Mesodermal cell (in vitro differentiated cells): ENCODE data around the gene FHOD1.

Source experiments
- H3K27ac ChIP-seq: 2 replicates; pipeline ENCODE4 v1.7.0; 2013; ENCODE audit warnings: mild to moderate bottlenecking, low read depth, low read length, moderate library complexity; ENCODE audit not compliant: severe bottlenecking
- H3K36me3 ChIP-seq: 2 replicates; pipeline ENCODE4 v1.7.1; 2013; ENCODE audit warnings: mild to moderate bottlenecking, low read length, moderate library complexity; ENCODE audit not compliant: control insufficient read depth, insufficient read depth
- H3K4me1 ChIP-seq: one replicate; pipeline ENCODE4 v1.7.1; 2013; ENCODE audit warnings: mild to moderate bottlenecking, low read length; ENCODE audit not compliant: insufficient read depth, control insufficient read depth, poor library complexity, severe bottlenecking
- H3K4me3 ChIP-seq: 2 replicates; pipeline ENCODE4 v1.7.0; 2013; ENCODE audit warnings: low read length, control low read depth, mild to moderate bottlenecking; ENCODE audit not compliant: insufficient read depth, poor library complexity, severe bottlenecking; ENCODE audit errors: extremely low read depth
- H3K9me3 ChIP-seq: 2 replicates; pipeline ENCODE4 v1.7.1; 2013; ENCODE audit warnings: mild to moderate bottlenecking, low read length, moderate library complexity; ENCODE audit not compliant: control insufficient read depth
- WGBS, 2 experiments: methylation state at CpG; one replicate each; pipeline ENCODE4 v1.1.5; 2013; ENCODE audit warnings: missing lambda C conversion rate in 2 of 2; ENCODE audit not compliant: insufficient coverage in 2 of 2; 5-methylcytosine and 5-hydroxymethylcytosine counted together

FHOD1 gene

DNA sequence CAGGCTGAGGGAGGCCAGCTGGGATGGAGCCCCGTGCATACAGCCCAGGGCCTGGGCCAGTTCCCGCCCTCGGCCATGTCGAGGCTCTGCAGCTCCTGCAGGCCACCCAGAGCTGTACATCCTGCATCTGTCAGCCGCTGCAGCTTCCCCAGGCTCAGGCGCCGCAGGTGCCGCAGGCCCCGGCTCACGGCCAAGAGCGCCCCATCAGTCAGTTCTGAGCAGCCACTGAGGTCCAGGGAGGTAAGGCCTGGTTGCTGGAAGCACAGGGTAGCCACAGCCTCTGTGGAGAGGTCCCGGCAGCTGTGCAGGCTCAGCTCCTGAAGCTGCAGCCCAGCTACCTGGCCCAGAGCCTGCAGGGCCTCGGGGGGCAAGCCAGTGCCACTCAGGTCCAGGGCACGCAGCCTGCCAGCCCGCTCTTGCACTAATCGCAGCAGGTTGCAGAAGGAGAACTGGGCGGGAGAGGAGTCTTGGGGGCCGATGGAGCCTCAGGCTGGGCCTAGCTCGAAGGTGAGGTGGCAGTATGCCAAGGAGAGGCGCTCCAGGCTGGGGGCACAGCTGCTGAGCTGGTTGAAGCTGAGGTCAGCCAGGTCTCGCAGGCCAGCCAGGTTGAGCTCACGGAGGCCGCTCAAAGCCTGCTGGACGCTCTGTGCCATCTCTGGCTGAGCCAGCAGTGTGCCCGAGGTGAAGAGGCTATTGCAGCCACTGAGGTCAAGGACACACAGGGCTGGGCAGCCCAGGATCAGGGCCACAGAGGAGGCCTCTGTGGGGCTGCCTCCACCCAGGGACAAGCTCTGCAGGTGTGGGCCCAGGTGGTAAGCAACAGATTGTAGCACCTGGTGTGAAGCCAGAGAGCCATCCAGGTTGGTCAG is 37.0 kb downstream of the FHOD1 start:
- WGBS, 2 experiments, result 89 to 94% methylated on average over 22 to 23 of the region's 25 CpGs
- Histone ChIP-seq H3K4me3 (no peak overlapping the region), H3K27ac (no peak overlapping the region), H3K36me3 (no peaks in the 10 kb centered on the region), H3K4me1 (peaks cover 13% of the 10 kb centered on the region), H3K9me3 (no peaks in the 10 kb centered on the region)

DNA sequence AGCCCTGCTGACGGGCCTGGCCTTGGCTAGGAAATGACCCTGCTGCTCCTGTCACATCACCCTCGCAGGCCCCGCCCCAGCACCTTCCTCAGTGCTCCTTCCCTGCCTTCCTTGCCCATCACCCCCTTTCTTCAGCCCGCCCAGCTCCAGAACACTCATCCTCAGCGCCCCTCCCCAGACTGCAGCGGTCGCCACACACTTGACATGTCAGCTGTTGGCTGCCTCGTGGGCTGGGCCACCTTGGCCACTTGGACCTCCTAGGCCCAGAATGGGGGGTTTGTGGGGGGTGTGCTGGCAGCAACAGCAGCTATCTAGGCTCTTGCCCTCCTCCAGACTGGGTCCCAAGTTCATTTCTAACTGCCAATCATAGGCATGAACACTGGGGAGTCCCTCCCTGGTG is 37.7 kb downstream of the FHOD1 start:
- Histone ChIP-seq H3K4me1 (peaks cover 13% of the 10 kb centered on the region), H3K27ac (no peak overlapping the region), H3K36me3 (peaks cover 4% of the 10 kb centered on the region), H3K4me3 (no peak overlapping the region), H3K9me3 (no peaks in the 10 kb centered on the region)
- 90 to 100% methylated on average over 1 to 5 of the region's 8 CpGs for WGBS, 2 experiments

DNA sequence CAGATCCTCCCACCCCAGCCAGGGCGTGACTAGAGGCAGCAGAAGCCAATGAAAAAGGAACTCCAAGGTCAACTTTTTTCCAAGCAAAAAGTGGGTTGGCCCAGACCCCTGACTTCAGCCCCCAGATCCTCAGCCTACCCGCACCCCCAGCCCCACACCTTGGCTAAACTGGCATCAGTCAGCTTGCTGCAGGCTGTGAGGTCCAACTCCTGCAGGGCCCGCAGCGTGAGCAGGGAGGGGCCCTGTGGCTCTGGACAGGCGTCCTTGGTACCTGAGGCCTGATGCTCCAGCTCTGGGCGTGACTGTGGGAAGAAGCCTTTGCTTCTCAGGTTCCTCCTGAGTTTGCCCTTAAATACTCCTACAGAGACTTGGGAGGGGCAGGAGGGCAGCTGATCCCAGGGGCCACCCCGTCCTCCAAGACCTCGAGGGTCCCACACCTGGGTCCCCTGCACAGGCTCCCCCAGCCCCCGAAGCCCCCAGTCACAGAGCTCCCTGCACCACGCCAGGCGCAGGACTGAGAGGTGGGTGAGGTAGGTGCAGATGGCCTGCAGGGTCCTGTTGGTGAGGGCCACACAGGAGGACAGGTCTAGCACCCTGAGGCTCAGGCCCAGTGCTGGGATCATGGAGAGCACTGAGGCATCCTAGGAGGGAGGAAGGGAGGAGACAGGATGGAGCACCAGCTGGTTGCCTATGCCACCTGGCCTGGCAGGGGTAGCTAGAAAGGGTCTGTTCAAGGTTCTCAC is 39.0 kb downstream of the FHOD1 start:
- no peak overlapping the region for H3K4me3 ChIP-seq

GRCh38 chr16:67207249-67208091 is 39.8 kb downstream of the FHOD1 start:
- Histone ChIP-seq H3K9me3 (no peaks in the 10 kb centered on the region), H3K4me1 (peaks cover 7% of the 10 kb centered on the region), H3K4me3 (no peak overlapping the region), H3K27ac (peak overlapping the region; percentile 6), H3K36me3 (peaks cover 25% of the 10 kb centered on the region)
- 80 to 87% methylated on average over 20 of the region's 21 CpGs for WGBS, 2 experiments

More for the DNA sequence above, 39.0 kb downstream of the FHOD1 start:
- H3K9me3 ChIP-seq, result no peaks in the 10 kb centered on the region
- no peak overlapping the region for H3K27ac ChIP-seq
- H3K4me1 ChIP-seq, result peaks cover 13% of the 10 kb centered on the region
- 93% methylated on average over 6 to 8 of the region's 11 CpGs for WGBS, 2 experiments
- peaks cover 16% of the 10 kb centered on the region for H3K36me3 ChIP-seq

GRCh38 chr16:67206838-67207248 is 40.4 kb downstream of the FHOD1 start:
- 81 to 89% methylated on average over 3 of the region's 3 CpGs for WGBS, 2 experiments
- Histone ChIP-seq H3K36me3 (peaks cover 31% of the 10 kb centered on the region), H3K4me3 (no peak overlapping the region), H3K4me1 (peaks cover 7% of the 10 kb centered on the region), H3K9me3 (no peaks in the 10 kb centered on the region), H3K27ac (peak overlapping the region; percentile 6)

GRCh38 chr16:67206129-67206837 is 41.0 kb downstream of the FHOD1 start:
- 89 to 96% methylated on average over 6 to 8 of the region's 8 CpGs for WGBS, 2 experiments
- H3K27ac ChIP-seq, result no peak overlapping the region
- no peak overlapping the region for H3K4me3 ChIP-seq
- H3K9me3 ChIP-seq, result no peaks in the 10 kb centered on the region
- H3K36me3 ChIP-seq, result peaks cover 37% of the 10 kb centered on the region
- H3K4me1 ChIP-seq, result peaks cover 7% of the 10 kb centered on the region

DNA sequence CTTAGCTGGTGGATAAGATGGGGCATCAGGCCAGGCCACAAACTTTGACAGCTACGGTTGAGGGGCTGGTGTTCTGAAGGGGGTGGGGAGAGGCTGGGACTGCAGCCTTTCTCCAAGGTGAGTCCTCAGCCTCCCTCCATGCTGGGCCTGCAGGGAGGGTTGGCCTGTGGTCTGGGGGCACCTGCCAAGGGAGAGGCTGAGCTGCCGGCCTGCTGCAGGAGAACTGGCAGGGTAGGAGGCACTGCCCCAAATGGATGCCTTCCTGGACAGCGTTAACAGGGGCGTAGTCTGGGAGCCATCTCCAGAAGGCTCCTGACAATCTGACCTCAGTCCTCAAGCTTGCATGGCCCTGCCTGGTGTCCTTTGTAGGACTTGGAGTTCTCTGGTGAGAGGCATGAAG is 43.2 kb downstream of the FHOD1 start:
- Histone ChIP-seq H3K9me3 (no peaks in the 10 kb centered on the region), H3K4me3 (no peak overlapping the region), H3K4me1 (peaks cover 7% of the 10 kb centered on the region), H3K36me3 (peaks cover 47% of the 10 kb centered on the region), H3K27ac (no peak overlapping the region)
- 100% methylated on average over 4 of the region's 4 CpGs for WGBS, 2 experiments

- peaks cover 58% of the 10 kb centered on the region for H3K36me3 ChIP-seq
- 96 to 97% methylated on average over 15 to 21 of the region's 23 CpGs for WGBS, 2 experiments
- no peaks in the 10 kb centered on the region for H3K9me3 ChIP-seq
- no peak overlapping the region for H3K4me3 ChIP-seq
- no peak overlapping the region for H3K27ac ChIP-seq
- peaks cover 7% of the 10 kb centered on the region for H3K4me1 ChIP-seq
Observed at GRCh38 chr16:67202956-67203493, 44.3 kb downstream of the FHOD1 start.

DNA sequence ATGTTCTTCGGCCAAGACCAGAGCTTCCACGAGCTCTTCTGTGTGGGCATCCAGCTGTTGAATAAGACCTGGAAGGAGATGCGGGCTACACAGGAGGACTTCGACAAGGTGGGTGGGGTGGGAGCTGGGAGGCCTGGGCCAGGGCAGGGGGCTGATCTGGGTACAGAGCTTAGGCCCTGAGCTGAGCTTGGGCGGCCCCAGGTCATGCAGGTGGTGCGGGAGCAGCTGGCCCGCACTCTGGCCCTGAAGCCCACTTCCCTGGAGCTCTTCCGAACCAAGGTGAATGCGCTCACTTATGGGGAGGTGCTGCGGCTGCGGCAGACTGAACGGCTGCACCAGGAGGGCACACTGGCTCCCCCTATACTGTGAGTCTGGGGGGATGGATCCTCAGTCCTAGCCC is 44.9 kb downstream of the FHOD1 start:
- peaks cover 64% of the 10 kb centered on the region for H3K36me3 ChIP-seq
- H3K4me1 ChIP-seq, result peaks cover 1% of the 10 kb centered on the region
- WGBS, 2 experiments, result 97 to 99% methylated on average over 9 to 10 of the region's 12 CpGs
- no peak overlapping the region for H3K27ac ChIP-seq
- H3K9me3 ChIP-seq, result no peaks in the 10 kb centered on the region
- H3K4me3 ChIP-seq, result no peak overlapping the region
